ENCODE measurements around the gene DYRK2. TPM values are rescaled to one million over a fixed set of nuclear protein-coding genes. Genes with fewer than 3 reads are reported as not detected.

Gene DYRK2
- total and polyA plus RNA-seq, 3 donors from 2014 or later, result 14.6 to 18.4 (median 17.4) TPM

DNA sequence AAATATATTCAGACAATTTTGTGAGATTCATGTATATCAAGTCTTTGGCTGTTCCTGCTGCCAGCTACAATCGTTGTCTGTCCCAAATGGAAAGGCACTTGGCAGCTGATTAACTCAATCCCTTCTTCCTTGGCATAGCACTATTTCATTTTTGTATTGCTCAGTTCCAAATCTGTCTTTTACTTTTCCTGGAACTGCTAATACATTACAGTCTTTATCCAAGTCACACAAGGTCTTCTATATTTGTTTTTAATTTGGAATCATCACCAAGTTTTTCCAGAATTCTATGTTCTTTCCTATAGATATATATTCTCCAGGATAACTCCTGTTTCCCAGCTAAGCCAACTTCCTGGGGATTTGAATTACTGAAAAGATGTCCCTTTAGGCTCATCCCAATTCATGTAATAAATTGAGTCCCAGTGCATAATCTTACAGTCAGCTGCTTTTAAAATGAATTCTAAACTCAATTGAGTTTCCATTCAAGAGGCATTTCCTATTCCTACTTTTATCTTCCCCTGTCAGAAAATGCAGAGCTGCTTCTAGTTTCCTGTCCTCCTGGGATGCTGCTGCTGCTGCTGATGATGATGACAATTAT, 45.9 kb downstream of the DYRK2 start:
- Histone ChIP-seq H3K27ac (no peak overlapping the region), H3K27me3 (no peaks in the 10 kb centered on the region), H3K36me3 (ENCODE audit: low read depth, missing control alignments) (no peaks in the 10 kb centered on the region), H3K4me3 (no peak overlapping the region), H3K4me1 (no peaks in the 10 kb centered on the region), H3K9me3 (no peaks in the 10 kb centered on the region)
- intact Hi-C loops (cut with DNase I; ENCODE audit: low total_unique reads), result no loop called here
- 13 to 38% methylated on average over 1 of the region's 1 CpG for WGBS, 2 donors
- TF ChIP-seq POLR2A (IDR thresholded peaks at IDR 0.05), result no peak
- TF ChIP-seq CTCF (IDR thresholded peaks at IDR 0.05), result no peak
- no peak for DNase-seq

DNA sequence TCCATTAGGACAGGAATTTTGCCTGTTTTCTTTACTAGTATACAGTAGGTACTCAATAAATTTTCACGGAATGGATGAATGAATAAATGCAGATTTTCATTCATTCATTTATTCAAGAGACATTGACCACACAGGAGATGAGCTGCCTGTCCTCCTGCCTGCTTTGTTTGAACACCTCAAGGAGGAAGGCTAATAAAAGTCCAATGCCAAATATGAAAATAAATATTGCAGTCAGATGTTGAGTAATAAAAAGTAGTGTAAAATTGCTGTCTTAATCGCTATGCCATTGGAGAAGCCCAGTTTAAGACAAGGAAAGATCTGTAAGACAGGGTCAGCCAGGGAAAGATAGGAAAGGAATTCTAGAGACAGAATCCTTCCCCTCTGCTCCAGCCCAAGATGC, 47.4 kb downstream of the DYRK2 start:
- DNase-seq, result no peak
- TF ChIP-seq POLR2A (IDR thresholded peaks at IDR 0.05), result no peak
- TF ChIP-seq CTCF (IDR thresholded peaks at IDR 0.05), result no peak
- intact Hi-C loops (cut with DNase I; ENCODE audit: low total_unique reads), result no loop called here
- Histone ChIP-seq H3K4me3 (no peak overlapping the region), H3K4me1 (no peaks in the 10 kb centered on the region), H3K36me3 (ENCODE audit: low read depth, missing control alignments) (no peaks in the 10 kb centered on the region), H3K27ac (no peak overlapping the region), H3K27me3 (no peaks in the 10 kb centered on the region), H3K9me3 (no peaks in the 10 kb centered on the region)
- 84 to 95% methylated on average over 2 of the region's 2 CpGs for WGBS, 2 donors

- DNase-seq, result no peak
- 79 to 89% methylated on average over 2 of the region's 2 CpGs for WGBS, 2 donors
Observed at GRCh38 chr12:67697443-67697842, 48.9 kb downstream of the DYRK2 start.

GRCh38 chr12:67697967-67698366, 49.4 kb downstream of the DYRK2 start:
- Histone ChIP-seq H3K27ac (no peak overlapping the region), H3K27me3 (no peaks in the 10 kb centered on the region), H3K4me3 (no peak overlapping the region), H3K4me1 (no peaks in the 10 kb centered on the region), H3K9me3 (no peaks in the 10 kb centered on the region), H3K36me3 (ENCODE audit: low read depth, missing control alignments) (no peaks in the 10 kb centered on the region)
- intact Hi-C loops (cut with DNase I; ENCODE audit: low total_unique reads), result no loop called here
- TF ChIP-seq CTCF (IDR thresholded peaks at IDR 0.05), result no peak
- TF ChIP-seq POLR2A (IDR thresholded peaks at IDR 0.05), result no peak
- WGBS, 2 donors, result 58 to 88% methylated on average over 2 of the region's 2 CpGs
- no peak for DNase-seq

More at GRCh38 chr12:67697443-67697842, 48.9 kb downstream of the DYRK2 start:
- Histone ChIP-seq H3K27ac (no peak overlapping the region), H3K4me1 (no peaks in the 10 kb centered on the region), H3K9me3 (no peaks in the 10 kb centered on the region), H3K36me3 (ENCODE audit: low read depth, missing control alignments) (no peaks in the 10 kb centered on the region), H3K27me3 (no peaks in the 10 kb centered on the region), H3K4me3 (no peak overlapping the region)
- TF ChIP-seq POLR2A (IDR thresholded peaks at IDR 0.05), result no peak
- no peak for TF ChIP-seq CTCF (IDR thresholded peaks at IDR 0.05)
- intact Hi-C loops (cut with DNase I; ENCODE audit: low total_unique reads), result no loop called here
